ENCODE results near the gene TRIM67. TPM values are rescaled to one million over a fixed set of nuclear protein-coding genes. Genes with fewer than 3 reads are reported as not detected.
A peak's percentile ranks its signal among the peaks of the same experiment; 100 is the strongest.
"Not testable (repeated sequence)": the region's sequence is repeated elsewhere in the genome, so short reads cannot be mapped to it uniquely, and the experiment has no call there.

The TRIM67 gene
- total RNA-seq, 2 experiments from 2014 or later: not detected

DNA sequence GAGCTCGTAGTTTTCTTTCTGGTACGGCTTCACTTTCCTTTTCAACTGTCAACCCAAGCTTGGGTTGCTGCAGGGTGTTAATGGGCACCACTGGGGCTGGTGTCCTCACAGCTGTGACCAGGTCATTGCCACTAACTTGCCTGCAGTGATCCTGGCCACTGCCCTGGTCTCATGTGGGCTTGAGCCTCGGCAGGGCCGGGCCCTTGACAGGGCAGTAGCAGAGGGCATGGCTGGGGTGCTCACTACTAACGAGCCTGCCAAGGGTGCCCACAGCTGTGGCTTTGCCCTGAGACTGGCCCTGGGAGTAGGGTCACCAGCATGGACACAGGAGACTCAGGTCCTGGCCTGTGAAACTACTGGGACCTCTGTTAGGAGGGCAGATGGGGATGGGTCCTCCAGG, 47.7 kb downstream of the TRIM67 start:
- H3K36me3 Mint-ChIP-seq (ENCODE audit: low read depth): no peaks in the 10 kb centered on the region
- H3K4me3 Mint-ChIP-seq: no peak overlapping the region
- H3K9me3 Mint-ChIP-seq: no peaks in the 10 kb centered on the region
- H3K4me1 Mint-ChIP-seq: peaks cover 9% of the 10 kb centered on the region
- POLR2A ChIA-PET: no interaction called here
- no peak for DNase-seq
- H3K27ac Mint-ChIP-seq: no peak overlapping the region
- H3K27me3 Mint-ChIP-seq: peaks cover 4% of the 10 kb centered on the region
- CTCF ChIA-PET: interaction anchor here (0.8 to 2.1 kb wide), 4 partner anchors 117 to 413 kb away, joined by 3 to 12 read pairs (median 6); no protein-coding TSS in a partner anchor

DNA sequence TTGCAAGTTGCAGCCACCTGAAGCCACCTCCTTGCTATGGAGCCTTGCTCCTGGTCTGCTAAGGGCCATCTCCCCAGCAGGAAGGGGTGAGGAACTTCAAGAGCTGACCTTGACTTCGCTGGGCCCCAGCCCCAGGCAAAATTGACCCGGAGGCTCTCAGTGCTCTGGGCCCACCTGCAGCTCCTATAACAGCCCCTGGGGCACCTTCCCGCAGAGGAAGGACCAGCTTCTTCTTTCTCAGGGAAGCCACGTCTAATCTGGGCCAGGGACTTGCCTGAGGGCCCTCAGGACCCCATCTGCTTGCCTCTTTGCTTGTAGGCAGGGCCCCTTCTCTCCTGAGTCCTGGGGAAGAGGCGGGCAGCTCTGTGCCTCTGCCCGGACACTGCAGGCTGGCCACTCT, 48.3 kb downstream of the TRIM67 start:
- H3K36me3 Mint-ChIP-seq (ENCODE audit: low read depth): no peaks in the 10 kb centered on the region
- no peaks in the 10 kb centered on the region for H3K9me3 Mint-ChIP-seq
- DNase-seq: no peak
- no peak overlapping the region for H3K4me3 Mint-ChIP-seq
- ChIA-PET CTCF (interaction anchor here (0.8 to 2.1 kb wide), 6 partner anchors 10 to 567 kb away, joined by 3 to 12 read pairs (median 6); no protein-coding TSS in a partner anchor), POLR2A (interaction anchor here (1.9 kb wide), 1 partner anchor 32 kb away, joined by 6 read pairs; the partner anchor contains the start of gene GNPAT)
- peaks cover 9% of the 10 kb centered on the region for H3K4me1 Mint-ChIP-seq
- peaks cover 2% of the 10 kb centered on the region for H3K27me3 Mint-ChIP-seq
- no peak overlapping the region for H3K27ac Mint-ChIP-seq

DNA sequence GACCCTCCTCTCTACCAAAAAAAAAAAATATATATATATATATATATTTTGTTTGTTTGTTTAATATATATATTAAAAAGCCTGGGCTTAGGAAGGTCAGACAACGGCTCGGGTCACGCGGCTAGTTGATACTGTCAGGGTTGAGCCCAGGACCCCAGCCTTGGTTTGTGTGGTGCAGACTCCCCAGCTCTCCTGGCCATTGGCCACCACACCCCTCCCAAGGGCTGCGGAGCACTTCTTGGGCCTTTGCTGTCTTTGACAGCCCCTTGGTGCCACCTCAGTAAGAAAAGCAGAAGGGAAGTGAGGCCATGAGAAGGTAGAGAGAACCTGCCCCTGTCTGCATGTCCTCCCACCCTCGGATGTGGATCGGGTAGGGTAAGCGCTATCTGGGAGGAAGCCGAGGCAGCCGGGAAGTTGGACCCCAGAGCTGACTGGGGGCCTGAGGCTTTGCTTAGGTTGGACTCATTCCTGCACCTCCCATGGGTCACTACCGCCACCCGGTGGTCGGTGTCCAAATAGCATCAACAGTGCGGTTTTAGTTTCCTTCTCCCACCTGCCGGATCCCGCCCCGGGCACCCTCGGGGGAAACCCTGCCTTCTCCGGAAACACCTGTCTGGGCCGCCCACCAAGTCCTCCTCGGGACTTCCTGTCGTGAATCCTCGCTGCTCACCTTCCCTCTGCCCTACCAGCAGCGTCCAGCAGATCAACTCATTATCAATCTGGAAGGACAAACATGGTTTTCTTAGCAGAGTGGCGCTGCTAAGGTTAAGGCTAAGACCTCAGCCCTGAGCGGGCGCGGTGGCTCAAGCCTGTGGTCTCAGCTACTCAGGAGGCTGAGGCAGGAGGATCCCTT, 49.4 kb downstream of the TRIM67 start:
- Mint-ChIP-seq H3K4me3 (peak overlapping the region; percentile 72), H3K27me3 (peaks cover 5% of the 10 kb centered on the region), H3K27ac (no peak overlapping the region), H3K9me3 (no peaks in the 10 kb centered on the region), H3K4me1 (peaks cover 12% of the 10 kb centered on the region), H3K36me3 (ENCODE audit: low read depth) (no peaks in the 10 kb centered on the region)
- CTCF ChIA-PET: interaction anchor here (0.6 to 2.1 kb wide), 12 partner anchors 9 to 1258 kb away, joined by 3 to 12 read pairs (median 3); partner anchors contain the start of gene FAM89A
- POLR2A ChIA-PET: interaction anchor here (1.9 kb wide), 1 partner anchor 31 kb away, joined by 6 read pairs; the partner anchor contains the start of gene GNPAT
- peak; percentile 89 for DNase-seq

- H3K4me1 Mint-ChIP-seq: peaks cover 12% of the 10 kb centered on the region
- H3K9me3 Mint-ChIP-seq; DNase-seq; H3K4me3 Mint-ChIP-seq; H3K36me3 Mint-ChIP-seq (ENCODE audit: low read depth); POLR2A ChIA-PET; H3K27me3 Mint-ChIP-seq; H3K27ac Mint-ChIP-seq: not testable (repeated sequence)
- CTCF ChIA-PET: interaction anchor here (0.8 to 1.5 kb wide), 2 partner anchors 15 to 297 kb away, joined by 3 read pairs; no protein-coding TSS in a partner anchor
These were observed 50.4 kb downstream of the TRIM67 start for GRCh38 chr1:231212301-231212700.

DNA sequence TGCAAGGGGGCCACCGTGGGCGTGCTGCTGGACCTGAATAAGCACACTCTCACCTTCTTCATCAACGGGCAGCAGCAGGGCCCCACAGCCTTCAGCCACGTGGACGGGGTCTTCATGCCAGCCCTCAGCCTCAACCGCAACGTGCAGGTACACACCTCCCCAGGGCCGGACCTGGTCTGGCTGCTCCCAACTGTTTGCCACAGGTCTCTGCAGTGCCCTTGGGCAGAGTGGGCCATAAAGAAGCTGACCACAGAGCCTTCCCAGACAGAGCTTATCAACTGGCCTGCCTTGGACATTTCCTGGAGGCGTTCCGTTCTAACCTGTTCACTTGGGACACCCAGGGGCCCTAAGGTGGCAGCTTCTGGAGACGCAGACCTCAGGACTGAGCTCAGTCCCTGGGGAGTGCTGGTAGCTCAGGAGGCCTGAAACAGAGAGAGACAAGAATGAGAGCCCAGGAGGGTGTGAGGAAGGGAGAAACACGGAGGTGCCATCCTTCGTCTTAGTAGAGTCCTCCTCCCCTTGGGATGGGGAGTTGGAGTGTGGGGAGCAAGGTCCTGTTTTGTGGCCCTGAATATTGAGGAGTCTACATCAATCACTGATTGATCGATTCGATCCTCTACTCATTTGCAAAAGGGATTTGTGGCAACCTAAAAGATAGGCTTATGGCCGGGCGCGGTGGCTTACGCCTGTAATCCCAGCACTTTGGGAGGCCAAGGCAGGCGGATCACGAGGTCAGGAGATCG, 52.1 kb downstream of the TRIM67 start:
- CTCF ChIA-PET: interaction anchor here (0.6 to 0.7 kb wide), 2 partner anchors 14 to 102 kb away, joined by 3 to 5 read pairs; no protein-coding TSS in a partner anchor
- POLR2A ChIA-PET: interaction anchor here (1.1 kb wide), 1 partner anchor 124 kb away, joined by 3 read pairs; the partner anchor contains the start of genes EXOC8 and SPRTN
- Mint-ChIP-seq H3K36me3 (ENCODE audit: low read depth) (no peaks in the 10 kb centered on the region), H3K4me3 (no peak overlapping the region), H3K27ac (no peak overlapping the region), H3K9me3 (no peaks in the 10 kb centered on the region), H3K27me3 (peaks cover 9% of the 10 kb centered on the region), H3K4me1 (peaks cover 12% of the 10 kb centered on the region)
- no peak for DNase-seq

GRCh38 chr1:231214918-231215680, 53.2 kb downstream of the TRIM67 start:
- Mint-ChIP-seq H3K4me1 (peaks cover 12% of the 10 kb centered on the region), H3K36me3 (ENCODE audit: low read depth) (no peaks in the 10 kb centered on the region), H3K9me3 (no peaks in the 10 kb centered on the region), H3K27ac (no peak overlapping the region), H3K4me3 (no peak overlapping the region), H3K27me3 (peaks cover 9% of the 10 kb centered on the region)
- DNase-seq: no peak
- ChIA-PET CTCF (interaction anchor here (0.7 kb wide), 1 partner anchor 345 kb away, joined by 4 read pairs; no protein-coding TSS in a partner anchor), POLR2A (interaction anchor here (1.1 to 1.7 kb wide), 2 partner anchors 25 to 123 kb away, joined by 3 read pairs; partner anchors contain the start of genes EXOC8 and SPRTN)

DNA sequence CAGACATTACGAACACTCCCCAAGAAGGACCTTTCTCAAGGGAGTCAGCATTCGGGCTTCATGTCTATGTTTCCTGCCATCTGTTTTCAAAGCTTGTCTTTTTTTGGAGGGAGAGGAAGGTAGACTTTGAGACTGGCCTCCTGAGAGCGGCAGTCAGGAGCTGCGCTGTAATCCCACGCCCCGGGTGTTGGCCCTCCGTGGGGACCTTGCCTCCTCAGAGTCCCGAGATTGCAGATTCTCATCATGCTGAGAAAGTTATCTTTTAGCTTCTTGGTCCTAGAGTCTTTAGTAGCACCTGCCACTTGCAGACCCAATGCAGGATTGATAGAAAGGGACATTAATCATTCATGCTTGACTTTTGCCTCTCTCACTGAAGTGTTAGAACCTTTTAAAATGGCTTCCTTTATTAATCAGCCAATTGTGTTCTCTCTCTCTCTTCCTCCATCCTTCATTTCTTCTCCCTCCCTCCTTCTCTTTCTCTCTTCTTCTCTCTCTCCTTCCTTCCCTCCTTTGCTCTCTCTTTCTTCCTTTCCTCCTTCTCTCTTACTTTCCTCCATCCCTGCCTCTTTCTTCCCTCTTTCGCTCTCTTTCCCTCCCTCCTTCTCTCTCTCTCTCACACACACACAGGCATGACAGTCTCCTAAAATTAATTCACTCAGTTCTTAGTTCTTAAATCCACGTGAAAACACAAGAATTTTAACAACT, 54.0 kb downstream of the TRIM67 start:
- Mint-ChIP-seq H3K27ac (no peak overlapping the region), H3K9me3 (no peaks in the 10 kb centered on the region), H3K36me3 (ENCODE audit: low read depth) (no peaks in the 10 kb centered on the region), H3K27me3 (peaks cover 9% of the 10 kb centered on the region), H3K4me1 (peaks cover 12% of the 10 kb centered on the region), H3K4me3 (no peak overlapping the region)
- POLR2A ChIA-PET: interaction anchor here (1.7 kb wide), 1 partner anchor 24 kb away, joined by 3 read pairs; no protein-coding TSS in a partner anchor
- CTCF ChIA-PET: no interaction called here
- DNase-seq: no peak

GRCh38 chr1:231216498-231216897, 54.6 kb downstream of the TRIM67 start:
- H3K4me3 Mint-ChIP-seq: no peak overlapping the region
- no peaks in the 10 kb centered on the region for H3K9me3 Mint-ChIP-seq
- H3K27me3 Mint-ChIP-seq: peaks cover 9% of the 10 kb centered on the region
- POLR2A ChIA-PET: interaction anchor here (1.7 kb wide), 1 partner anchor 23 kb away, joined by 3 read pairs; no protein-coding TSS in a partner anchor
- DNase-seq: no peak
- CTCF ChIA-PET: interaction anchor here (1.3 to 1.4 kb wide), 2 partner anchors 9 to 573 kb away, joined by 3 to 4 read pairs; no protein-coding TSS in a partner anchor
- no peak overlapping the region for H3K27ac Mint-ChIP-seq
- H3K4me1 Mint-ChIP-seq: peaks cover 8% of the 10 kb centered on the region
- no peaks in the 10 kb centered on the region for H3K36me3 Mint-ChIP-seq (ENCODE audit: low read depth)

- DNase-seq: no peak
- H3K9me3 Mint-ChIP-seq: no peaks in the 10 kb centered on the region
- ChIA-PET CTCF (interaction anchor here (1.3 to 1.4 kb wide), 2 partner anchors 10 to 574 kb away, joined by 3 to 4 read pairs; no protein-coding TSS in a partner anchor), POLR2A (no interaction called here)
- H3K27me3 Mint-ChIP-seq: peaks cover 9% of the 10 kb centered on the region
- H3K4me3 Mint-ChIP-seq: no peak overlapping the region
- peaks cover 3% of the 10 kb centered on the region for H3K4me1 Mint-ChIP-seq
- H3K27ac Mint-ChIP-seq: no peak overlapping the region
- no peaks in the 10 kb centered on the region for H3K36me3 Mint-ChIP-seq (ENCODE audit: low read depth)
These were observed 55.2 kb downstream of the TRIM67 start for GRCh38 chr1:231217056-231217455.

DNA sequence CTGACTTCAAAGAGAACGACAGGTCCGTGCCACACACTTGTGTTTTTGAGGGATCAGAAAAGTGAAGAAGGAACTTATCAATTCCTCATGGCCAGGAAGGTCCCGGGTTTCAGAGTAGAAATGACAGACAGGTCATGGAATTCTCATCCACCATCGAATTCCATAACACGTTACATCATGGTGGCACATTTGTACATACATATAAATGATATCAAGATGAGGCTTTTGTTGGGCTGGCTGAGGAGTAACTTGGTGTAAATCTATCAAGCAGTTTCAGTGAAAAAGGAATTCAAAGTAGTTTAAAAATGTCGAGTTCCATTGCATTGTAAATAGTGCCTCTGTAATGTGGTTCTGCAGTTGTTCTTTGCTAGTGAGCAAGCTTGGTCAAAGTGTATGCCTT, 56.2 kb downstream of the TRIM67 start:
- no peak overlapping the region for H3K4me3 Mint-ChIP-seq
- peaks cover 7% of the 10 kb centered on the region for H3K27me3 Mint-ChIP-seq
- peaks cover 3% of the 10 kb centered on the region for H3K4me1 Mint-ChIP-seq
- ChIA-PET POLR2A (interaction anchor here (1.5 kb wide), 1 partner anchor 9 kb away, joined by 3 read pairs; no protein-coding TSS in a partner anchor), CTCF (interaction anchor here (1.4 kb wide), 1 partner anchor 575 kb away, joined by 4 read pairs; no protein-coding TSS in a partner anchor)
- DNase-seq: no peak
- no peak overlapping the region for H3K27ac Mint-ChIP-seq
- no peaks in the 10 kb centered on the region for H3K9me3 Mint-ChIP-seq
- peaks cover 5% of the 10 kb centered on the region for H3K36me3 Mint-ChIP-seq (ENCODE audit: low read depth)

- Mint-ChIP-seq H3K36me3 (ENCODE audit: low read depth) (peaks cover 12% of the 10 kb centered on the region), H3K27me3 (peaks cover 7% of the 10 kb centered on the region), H3K9me3 (no peaks in the 10 kb centered on the region), H3K27ac (no peak overlapping the region), H3K4me1 (peaks cover 3% of the 10 kb centered on the region), H3K4me3 (no peak overlapping the region)
- ChIA-PET POLR2A (interaction anchor here (1.5 kb wide), 1 partner anchor 22 kb away, joined by 3 read pairs; the partner anchor contains the start of gene GNPAT), CTCF (interaction anchor here (2.4 kb wide), 1 partner anchor 9 kb away, joined by 7 read pairs; no protein-coding TSS in a partner anchor)
- DNase-seq: no peak
These were observed 57.9 kb downstream of the TRIM67 start for GRCh38 chr1:231219422-231220401.
